ENCODE measurements around the gene GRPEL1. TPM values are rescaled to one million over a fixed set of nuclear protein-coding genes. Genes with fewer than 3 reads are reported as not detected.

The GRPEL1 gene
- total RNA-seq, 1 experiment from 2014 or later = 31.5 TPM

DNA sequence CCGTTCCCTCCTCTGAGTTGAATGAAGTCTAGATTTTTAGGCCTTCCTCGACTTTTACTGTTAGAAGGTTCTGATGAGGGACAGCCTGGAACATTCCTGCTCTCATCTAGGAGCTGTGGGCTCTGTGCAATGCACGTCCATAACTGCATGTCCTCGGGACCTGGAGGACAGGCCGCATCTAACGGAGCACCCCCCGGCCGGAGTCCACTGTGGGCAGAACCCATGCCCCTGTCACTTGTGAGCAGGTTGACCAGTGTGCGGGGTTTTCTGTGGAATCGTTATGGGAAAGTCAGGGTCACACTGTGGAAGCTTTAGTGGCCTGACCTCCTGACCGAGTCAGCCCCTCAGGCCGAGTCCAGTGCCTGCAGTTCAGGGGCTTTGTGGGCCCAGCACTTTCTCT, 44.0 kb downstream of the GRPEL1 start:
- DNase-seq (ENCODE audit: low read depth) = no peak

DNA sequence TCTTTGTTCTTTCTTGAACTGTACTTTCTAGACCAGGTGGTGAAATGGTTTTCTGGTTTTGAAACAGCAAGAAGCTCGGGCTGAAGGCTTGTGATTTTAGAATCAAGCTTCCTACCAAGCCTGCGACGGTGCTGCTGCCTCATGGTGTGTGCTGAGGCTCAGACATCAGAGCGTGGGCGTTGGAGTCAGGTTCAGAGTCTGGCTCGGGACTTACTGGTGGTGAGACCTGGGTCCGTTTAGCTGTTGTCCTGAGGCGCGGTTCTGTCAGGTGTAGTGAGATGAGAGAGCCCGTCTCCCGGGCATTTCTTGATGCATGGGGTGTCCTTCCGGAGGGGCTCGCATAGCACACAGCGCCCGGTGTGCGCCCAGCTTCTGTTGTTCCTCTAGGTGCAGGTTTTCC, 44.4 kb downstream of the GRPEL1 start:
- DNase-seq (ENCODE audit: low read depth) = no peak

DNA sequence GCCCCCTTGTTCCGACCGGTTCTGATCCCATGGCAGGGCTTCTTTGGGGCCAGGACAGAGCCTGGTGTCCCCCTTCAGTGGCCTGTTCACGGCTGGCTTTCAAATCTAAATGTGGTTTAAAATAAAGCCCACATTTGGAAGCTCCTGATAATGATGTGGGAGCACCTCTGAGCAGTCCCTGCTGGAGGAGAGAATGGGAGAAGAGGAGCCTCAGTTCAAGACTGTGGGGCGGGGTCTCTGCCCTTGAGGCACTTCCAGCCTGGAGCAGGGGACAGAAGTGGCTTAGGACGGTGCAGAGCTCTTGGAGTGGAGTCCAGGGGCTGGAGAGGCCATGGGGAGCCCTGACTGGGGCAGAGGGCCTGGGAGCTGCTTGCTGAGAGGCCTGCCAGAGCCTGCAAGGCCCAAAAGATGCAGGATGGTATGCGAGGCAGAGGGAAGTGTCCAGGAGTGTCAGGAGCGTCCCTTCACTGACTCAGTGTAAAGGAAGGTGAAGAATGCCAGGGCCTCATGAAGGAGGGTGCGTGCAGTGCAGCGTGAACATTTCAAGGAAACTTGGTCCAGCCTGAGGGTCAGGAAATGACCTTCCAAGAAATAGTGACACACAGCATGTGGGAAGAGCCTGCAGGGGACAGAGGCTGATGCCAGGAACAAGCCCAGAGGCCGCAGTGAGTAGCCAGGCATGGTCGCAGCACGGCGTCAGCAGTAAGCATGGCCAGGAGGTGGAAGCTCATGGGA, 45.8 kb downstream of the GRPEL1 start:
- peak; percentile 98 for DNase-seq (ENCODE audit: low read depth)

DNA sequence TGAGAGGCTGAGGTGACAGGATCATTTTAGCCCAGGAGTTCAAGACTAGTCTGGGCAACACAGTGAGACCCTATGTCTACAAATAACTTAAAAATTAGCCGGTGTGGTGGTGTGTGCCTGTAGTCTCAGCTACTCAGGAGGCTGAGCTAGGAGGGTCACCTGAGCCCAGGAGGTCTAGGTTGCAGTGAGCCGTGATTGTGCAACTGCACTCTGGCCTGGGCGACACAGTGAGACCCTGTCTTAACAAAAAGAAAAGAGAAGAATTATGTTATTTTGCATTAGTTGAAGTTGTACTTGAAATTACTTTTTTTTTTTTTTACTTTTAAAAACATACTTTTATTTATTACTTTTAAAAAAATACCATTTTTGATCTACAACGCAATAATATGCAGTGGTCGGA, 46.5 kb downstream of the GRPEL1 start:
- DNase-seq (ENCODE audit: low read depth) = no peak

DNA sequence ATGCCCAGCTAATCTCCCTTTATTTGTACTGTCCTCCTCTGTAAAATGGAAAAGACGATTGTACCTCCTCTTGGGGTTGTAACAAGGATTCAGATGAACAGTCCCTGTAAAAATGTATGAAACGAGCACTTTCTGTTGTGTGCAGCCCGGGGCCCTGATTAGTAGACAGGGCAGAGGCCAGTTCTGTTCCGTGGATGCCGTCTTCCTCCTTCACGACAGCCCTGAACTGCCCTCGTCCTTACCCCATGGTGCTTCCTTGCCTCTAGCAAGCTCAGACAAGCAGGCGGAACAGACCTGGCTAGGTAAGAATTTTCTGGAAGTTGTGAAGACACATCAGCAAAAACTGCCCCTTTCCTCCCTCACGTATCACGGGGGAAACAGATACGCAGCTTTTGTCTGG, 47.0 kb downstream of the GRPEL1 start:
- DNase-seq (ENCODE audit: low read depth) = no peak

DNA sequence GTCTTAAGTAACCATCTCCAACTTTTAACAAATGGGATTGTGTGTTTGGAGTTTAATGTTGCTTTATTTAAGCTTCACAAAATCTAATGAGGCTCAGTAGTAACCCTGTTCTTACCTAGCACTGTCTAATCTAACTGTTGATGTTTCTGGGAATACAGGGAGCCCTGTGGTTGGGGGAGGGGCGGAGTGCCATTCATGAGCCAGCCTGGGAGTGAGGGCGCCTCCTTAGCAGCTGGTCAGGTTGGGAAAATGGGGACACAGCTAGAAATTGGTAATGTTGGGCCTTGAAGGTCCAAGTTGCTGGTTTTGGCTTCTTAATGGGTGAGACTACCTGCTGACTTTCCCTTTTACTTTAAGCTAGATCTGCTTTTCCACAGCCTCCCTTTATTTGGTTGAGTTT, 47.6 kb downstream of the GRPEL1 start:
- no peak for DNase-seq (ENCODE audit: low read depth)

DNA sequence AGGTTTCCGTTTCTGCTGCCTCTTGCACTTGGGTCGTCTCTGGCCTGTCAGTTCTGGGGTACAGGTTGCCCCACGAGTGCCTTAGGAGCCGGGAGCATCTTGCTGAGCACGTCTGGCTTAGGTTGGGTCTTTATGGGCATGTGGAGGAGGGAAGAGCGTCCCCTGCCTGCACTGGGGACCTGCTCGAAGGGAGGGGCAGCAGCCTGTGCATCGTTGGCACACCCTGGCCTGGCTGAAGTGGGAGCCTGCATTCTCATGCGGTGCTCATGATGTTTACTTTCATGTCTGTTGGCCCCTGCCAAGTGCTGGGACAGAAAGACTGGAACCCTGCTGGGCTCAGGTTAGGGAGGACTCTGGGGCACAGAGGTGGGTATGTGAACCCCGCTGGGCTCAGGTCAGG, 48.5 kb downstream of the GRPEL1 start:
- no peak for DNase-seq (ENCODE audit: low read depth)

DNA sequence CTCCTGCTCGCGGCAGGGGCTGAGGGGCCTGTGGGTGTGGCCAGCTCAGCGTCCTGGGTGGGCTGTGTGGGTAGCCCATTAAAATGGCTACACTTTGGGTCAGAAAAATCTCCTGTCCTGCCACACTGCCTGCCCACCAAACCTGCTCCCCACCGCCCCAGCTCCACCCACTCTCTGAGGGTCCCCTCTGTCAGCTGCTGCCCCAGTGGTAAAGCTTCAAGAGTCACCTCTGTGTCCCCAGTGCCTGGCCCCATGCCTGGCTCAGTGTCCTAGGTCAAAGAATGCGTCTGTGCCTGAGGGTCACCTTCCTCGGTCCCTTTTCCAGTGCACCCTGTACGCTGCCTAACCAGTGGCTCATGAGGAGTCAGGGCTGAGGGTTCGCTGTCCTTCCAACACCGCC, 49.6 kb downstream of the GRPEL1 start:
- no peak for DNase-seq (ENCODE audit: low read depth)

DNA sequence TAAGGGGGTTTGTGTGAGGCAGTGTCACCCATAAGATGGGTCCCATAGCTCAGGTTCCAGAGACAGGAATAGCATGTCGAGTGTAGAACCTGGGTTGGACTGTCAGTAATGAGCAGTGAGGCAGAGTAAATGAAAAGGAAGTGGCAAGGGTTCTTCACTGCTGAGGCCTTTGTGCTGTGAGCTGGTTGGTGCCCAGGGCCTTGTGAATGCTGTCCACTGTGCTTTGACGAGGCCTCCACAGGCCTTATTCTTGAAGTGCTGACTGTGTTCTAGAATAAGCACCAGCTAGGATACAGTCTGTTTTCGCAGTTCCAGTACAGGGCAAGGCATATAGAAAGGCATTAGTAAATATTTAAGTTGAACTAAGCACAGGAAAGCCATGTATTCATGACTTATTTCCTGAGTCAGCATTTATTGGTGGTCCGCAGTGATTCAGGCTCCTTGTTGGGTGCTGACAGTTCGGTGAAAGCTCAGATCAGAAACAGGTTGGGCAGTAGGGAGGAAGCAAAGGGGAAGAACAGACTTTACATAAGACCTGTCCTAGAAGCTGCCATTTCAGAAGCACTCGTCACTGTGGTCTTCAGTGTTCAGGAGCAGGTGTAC, 50.3 kb downstream of the GRPEL1 start:
- no peak for DNase-seq (ENCODE audit: low read depth)

DNA sequence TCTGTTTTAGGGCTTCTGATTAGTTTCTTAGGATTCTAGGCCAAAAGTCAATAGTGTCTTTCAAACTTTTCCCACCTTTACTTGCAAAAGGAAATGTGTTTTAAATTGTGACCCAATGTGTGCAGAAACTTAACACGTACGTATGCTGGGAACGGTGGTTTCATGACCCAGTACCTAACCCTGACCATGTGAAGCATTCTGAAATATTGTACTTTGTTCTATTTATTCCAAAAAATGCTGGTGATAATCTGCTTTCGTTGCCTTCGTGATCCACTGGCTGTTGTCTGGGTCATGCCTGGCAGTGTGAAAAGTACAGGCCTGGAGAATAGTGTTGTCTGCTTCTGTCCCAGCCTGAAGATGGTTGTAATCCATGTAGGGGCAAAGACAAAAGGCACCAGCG, 51.4 kb downstream of the GRPEL1 start:
- DNase-seq (ENCODE audit: low read depth) = no peak

DNA sequence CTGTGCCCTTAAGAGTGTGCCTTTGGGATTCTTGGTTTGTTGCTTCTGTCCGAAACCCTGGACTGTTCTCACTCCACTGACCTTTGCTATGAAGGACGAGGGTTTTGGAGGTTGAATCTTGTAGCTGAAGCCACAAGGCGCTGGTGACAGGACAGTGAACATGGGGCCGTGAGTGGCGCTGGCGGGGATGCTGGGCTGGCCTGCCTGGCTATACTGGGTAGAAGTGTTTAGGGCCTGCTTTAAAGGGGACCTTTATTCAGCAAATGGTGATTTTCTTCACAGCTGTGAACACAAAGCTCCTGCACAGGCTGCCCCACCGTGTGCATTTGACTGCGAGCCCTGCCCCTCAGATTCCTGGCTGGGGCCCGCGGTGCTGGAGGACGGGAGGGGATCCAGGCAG, 51.8 kb downstream of the GRPEL1 start:
- no peak for DNase-seq (ENCODE audit: low read depth)

DNA sequence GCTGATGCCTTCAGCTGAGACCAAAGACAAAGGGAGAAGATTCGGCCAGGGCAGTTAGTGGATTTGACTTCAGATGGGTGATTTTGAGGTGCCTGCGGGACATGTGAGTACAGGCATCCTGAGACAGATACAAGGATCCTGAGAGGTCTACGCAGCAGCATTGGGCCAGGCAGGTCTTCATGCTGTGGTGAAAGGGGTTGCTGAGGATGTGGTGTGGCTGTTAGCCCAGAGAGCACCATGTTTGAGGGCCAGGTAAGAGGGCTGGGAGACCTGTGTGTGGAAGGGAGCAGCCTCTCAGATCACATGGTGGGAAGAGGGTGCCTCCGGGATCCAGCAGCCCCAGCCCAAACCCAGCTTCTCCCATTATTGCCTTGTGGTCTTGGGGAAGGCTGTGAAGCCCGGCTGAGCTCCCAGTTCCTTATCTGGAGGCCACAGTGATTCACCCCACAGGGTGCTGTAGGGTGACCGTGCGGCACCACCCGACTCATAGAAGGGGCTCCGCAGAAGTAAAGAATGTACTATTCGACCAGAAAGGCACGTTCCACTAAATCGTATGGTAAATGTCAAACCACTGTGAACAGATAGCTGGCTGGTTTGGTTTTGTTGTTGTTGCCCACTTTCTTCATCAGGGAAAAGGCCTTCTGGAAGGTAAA, 52.4 kb downstream of the GRPEL1 start:
- no peak for DNase-seq (ENCODE audit: low read depth)

DNA sequence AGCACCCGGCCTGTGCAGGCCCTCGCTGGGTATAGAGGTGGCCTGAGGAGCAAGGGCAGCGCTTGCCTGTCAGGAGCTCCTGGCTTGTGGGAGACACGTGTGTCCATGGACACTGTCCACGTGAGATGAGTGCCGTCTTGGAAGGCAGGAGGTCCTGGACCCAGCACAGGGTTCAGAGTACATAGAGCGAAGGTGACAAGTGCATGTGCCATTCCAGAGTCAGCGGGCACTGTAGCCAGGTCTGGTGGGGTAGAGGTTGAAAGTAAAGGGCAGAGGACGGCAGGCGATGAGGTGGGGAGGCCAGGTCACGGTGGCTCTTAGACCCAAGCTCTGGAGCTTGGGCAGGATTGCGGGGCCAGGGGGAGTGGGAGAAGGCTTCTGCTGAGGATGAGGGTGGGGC, 53.0 kb downstream of the GRPEL1 start:
- DNase-seq (ENCODE audit: low read depth) = no peak

DNA sequence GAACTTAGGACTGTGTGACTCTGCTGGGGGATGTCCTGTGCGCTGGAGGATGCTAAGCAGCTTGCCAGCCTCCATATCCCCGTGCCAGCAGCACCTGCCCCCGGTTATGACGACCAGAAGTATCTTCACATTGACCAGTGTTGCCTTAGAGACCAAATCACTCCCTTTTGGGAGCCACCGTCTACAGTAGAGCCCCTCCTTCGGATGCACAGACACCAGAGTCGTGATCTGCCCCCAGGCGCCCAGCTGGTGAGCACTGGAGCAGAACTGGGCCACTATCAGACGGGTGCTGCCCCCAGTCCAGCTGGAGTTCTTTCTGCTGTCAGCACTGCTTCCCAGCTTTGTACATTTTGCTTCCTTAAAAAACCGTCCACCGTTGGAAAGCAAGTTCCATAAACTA, 54.7 kb downstream of the GRPEL1 start:
- DNase-seq (ENCODE audit: low read depth) = no peak

DNA sequence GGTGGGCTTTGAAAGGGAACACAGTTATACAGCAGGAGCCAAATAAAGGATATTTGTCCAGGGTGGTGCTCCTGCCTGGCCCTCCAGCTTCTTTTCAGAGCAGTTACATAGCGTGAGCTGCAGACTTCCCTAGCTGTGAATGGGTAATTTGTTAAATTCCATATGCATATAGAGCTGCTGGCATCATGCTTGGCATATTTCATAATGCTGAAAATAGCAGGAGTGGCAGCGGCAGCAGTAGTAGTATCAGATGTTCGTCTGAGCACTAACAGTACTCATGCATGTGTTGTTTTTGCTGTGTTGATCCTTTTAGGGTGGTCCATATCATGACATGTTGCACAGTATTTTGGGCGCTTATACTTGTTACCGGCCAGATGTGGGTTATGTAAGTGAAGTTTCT, 58.3 kb downstream of the GRPEL1 start:
- no peak for DNase-seq (ENCODE audit: low read depth)

Other genes with a start within 250 kb of the GRPEL1 start
- gene TBC1D14, start 158.2 kb downstream of the GRPEL1 start, total RNA-seq (2014; rRNA removed; shearing (Covaris generic)) = 23.3 and 28.4 TPM in 2 replicates
- gene TADA2B, start 24.7 kb downstream of the GRPEL1 start, total RNA-seq (2014; rRNA removed; shearing (Covaris generic)) = 4.7 and 5.8 TPM in 2 replicates
- 2.0 and 2.9 TPM in 2 replicates for gene SORCS2, start 124.5 kb upstream of the GRPEL1 start, total RNA-seq (2014; rRNA removed; shearing (Covaris generic))

All from RPMI7951 (cell line).